ENCODE data around the gene AACS. TPM values are rescaled to one million over a fixed set of nuclear protein-coding genes. Genes with fewer than 3 reads are reported as not detected.

Gene AACS
- total and polyA plus RNA-seq, 2 experiments from 2014 or later: 32.2 to 36.8 TPM

- DNase-seq (ENCODE audit: low read depth in 1 of 2, low spot score in 1 of 2): no peak
Measured at GRCh38 chr12:125160281-125160955, 95.2 kb downstream of the AACS start.

DNA sequence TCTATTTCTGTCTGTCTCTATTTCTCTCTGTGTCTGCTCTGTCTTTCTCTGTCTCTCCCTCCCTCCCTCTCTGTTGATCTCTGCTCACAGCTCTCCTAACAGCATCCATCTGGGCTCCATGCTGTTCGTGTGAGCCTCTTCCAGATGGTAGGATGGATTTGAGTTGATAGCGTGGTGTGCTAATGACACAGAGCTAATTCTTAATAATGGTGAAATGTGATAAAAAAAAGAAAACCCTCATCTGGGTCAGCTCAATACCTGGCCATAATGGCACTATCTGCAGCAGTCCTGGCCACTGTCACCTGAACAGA, 96.4 kb downstream of the AACS start:
- no peaks in the 10 kb centered on the region for H3K9me3 ChIP-seq (ENCODE audit: low read depth)
- H3K27me3 ChIP-seq: no peaks in the 10 kb centered on the region
- H3K36me3 ChIP-seq: no peaks in the 10 kb centered on the region
- H3K4me1 ChIP-seq (ENCODE audit: low read depth): no peaks in the 10 kb centered on the region
- TF ChIP-seq, protein P1, sequence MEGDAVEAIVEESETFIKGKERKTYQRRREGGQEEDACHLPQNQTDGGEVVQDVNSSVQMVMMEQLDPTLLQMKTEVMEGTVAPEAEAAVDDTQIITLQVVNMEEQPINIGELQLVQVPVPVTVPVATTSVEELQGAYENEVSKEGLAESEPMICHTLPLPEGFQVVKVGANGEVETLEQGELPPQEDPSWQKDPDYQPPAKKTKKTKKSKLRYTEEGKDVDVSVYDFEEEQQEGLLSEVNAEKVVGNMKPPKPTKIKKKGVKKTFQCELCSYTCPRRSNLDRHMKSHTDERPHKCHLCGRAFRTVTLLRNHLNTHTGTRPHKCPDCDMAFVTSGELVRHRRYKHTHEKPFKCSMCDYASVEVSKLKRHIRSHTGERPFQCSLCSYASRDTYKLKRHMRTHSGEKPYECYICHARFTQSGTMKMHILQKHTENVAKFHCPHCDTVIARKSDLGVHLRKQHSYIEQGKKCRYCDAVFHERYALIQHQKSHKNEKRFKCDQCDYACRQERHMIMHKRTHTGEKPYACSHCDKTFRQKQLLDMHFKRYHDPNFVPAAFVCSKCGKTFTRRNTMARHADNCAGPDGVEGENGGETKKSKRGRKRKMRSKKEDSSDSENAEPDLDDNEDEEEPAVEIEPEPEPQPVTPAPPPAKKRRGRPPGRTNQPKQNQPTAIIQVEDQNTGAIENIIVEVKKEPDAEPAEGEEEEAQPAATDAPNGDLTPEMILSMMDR (IDR thresholded peaks at IDR 0.05; ENCODE audit: low read depth, low read length): no peak
- H3K27ac ChIP-seq: no peak overlapping the region
- no peak overlapping the region for H3K4me3 ChIP-seq
- DNase-seq (ENCODE audit: low read depth in 1 of 2, low spot score in 1 of 2): no peak

More at GRCh38 chr12:125160281-125160955, 95.2 kb downstream of the AACS start:
- Histone ChIP-seq H3K27ac (no peak overlapping the region), H3K9me3 (ENCODE audit: low read depth) (no peaks in the 10 kb centered on the region), H3K4me3 (no peak overlapping the region), H3K4me1 (ENCODE audit: low read depth) (no peaks in the 10 kb centered on the region), H3K27me3 (no peaks in the 10 kb centered on the region), H3K36me3 (no peaks in the 10 kb centered on the region)
- TF ChIP-seq, protein P1 (IDR thresholded peaks at IDR 0.05; ENCODE audit: low read depth, low read length): no peak

GRCh38 chr12:125162489-125163028, 97.3 kb downstream of the AACS start:
- H3K4me3 ChIP-seq: no peak overlapping the region
- H3K27me3 ChIP-seq: no peaks in the 10 kb centered on the region
- DNase-seq (ENCODE audit: low read depth in 1 of 2, low spot score in 1 of 2): no peak
- no peak overlapping the region for H3K27ac ChIP-seq
- no peaks in the 10 kb centered on the region for H3K9me3 ChIP-seq (ENCODE audit: low read depth)
- no peaks in the 10 kb centered on the region for H3K36me3 ChIP-seq
- TF ChIP-seq, protein P1 (IDR thresholded peaks at IDR 0.05; ENCODE audit: low read depth, low read length): no peak
- H3K4me1 ChIP-seq (ENCODE audit: low read depth): no peaks in the 10 kb centered on the region

GRCh38 chr12:125163148-125163547, 97.9 kb downstream of the AACS start:
- TF ChIP-seq, protein P1 (IDR thresholded peaks at IDR 0.05; ENCODE audit: low read depth, low read length): no peak
- Histone ChIP-seq H3K9me3 (ENCODE audit: low read depth) (no peaks in the 10 kb centered on the region), H3K27me3 (no peaks in the 10 kb centered on the region), H3K4me3 (no peak overlapping the region), H3K36me3 (no peaks in the 10 kb centered on the region), H3K27ac (no peak overlapping the region), H3K4me1 (ENCODE audit: low read depth) (no peaks in the 10 kb centered on the region)
- DNase-seq (ENCODE audit: low read depth in 1 of 2, low spot score in 1 of 2): no peak

DNA sequence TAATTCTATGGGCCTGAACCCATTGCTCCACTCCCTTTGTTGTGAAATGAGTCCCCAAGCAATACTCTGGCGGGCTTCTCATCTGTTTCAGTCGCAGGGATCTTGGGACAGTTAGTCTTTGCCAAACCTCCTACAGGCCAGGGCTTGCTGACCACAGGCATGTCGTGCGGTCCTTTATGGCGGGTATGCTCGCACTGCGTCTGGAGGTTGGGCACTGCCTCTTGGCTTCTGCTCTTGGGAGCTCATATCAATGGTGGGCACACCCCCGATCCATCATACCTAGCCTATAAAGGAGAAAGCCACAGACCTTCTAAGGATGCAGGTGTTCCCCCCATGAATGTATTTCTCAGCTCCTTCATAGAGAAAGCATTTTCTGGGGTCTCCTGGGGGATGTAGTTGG, 99.3 kb downstream of the AACS start:
- H3K9me3 ChIP-seq (ENCODE audit: low read depth): no peaks in the 10 kb centered on the region
- TF ChIP-seq, protein P1 (IDR thresholded peaks at IDR 0.05; ENCODE audit: low read depth, low read length): no peak
- H3K36me3 ChIP-seq: no peaks in the 10 kb centered on the region
- H3K27me3 ChIP-seq: no peaks in the 10 kb centered on the region
- H3K27ac ChIP-seq: no peak overlapping the region
- no peak for DNase-seq (ENCODE audit: low read depth in 1 of 2, low spot score in 1 of 2)
- H3K4me3 ChIP-seq: no peak overlapping the region
- no peaks in the 10 kb centered on the region for H3K4me1 ChIP-seq (ENCODE audit: low read depth)

Measured in cardiac muscle cell (in vitro differentiated cells and primary cell).